COLO668 (cell line): ENCODE measurements around the gene SPATA25.
"Not testable (repeated sequence)": the region's sequence is repeated elsewhere in the genome, so short reads cannot be mapped to it uniquely, and the experiment has no call there.

Experiments
- DNase-seq: peaks from one replicate; lab custom pipeline; 2025; ENCODE audit not compliant: unreplicated experiment; lab: John Stamatoyannopoulos, UW

SPATA25 gene

GRCh38 chr20:45917790-45918141 is 30.3 kb upstream of the SPATA25 start:
- DNase-seq: no peak

GRCh38 chr20:45913116-45913515 is 25.7 kb upstream of the SPATA25 start:
- no peak for DNase-seq

- DNase-seq: no peak
Observed at GRCh38 chr20:45912344-45912682, 24.9 kb upstream of the SPATA25 start.

GRCh38 chr20:45911486-45912343 is 24.3 kb upstream of the SPATA25 start, which contains the start of gene PLTP:
PLTP (minus strand) TSS chr20:45912155; CDS start chr20:45911452, 703 bp downstream.
- no peak for DNase-seq

GRCh38 chr20:45910670-45911485 is 23.5 kb upstream of the SPATA25 start:
- DNase-seq: peak; percentile 10

GRCh38 chr20:45909817-45910669 is 22.6 kb upstream of the SPATA25 start:
- no peak for DNase-seq

GRCh38 chr20:45909336-45909808 is 21.9 kb upstream of the SPATA25 start:
- DNase-seq: no peak

- no peak for DNase-seq
Observed at GRCh38 chr20:45908084-45908483, 20.7 kb upstream of the SPATA25 start.

- no peak for DNase-seq
Observed at GRCh38 chr20:45907219-45907948, 20.0 kb upstream of the SPATA25 start.

GRCh38 chr20:45905505-45906079 is 18.2 kb upstream of the SPATA25 start:
- DNase-seq: no peak

GRCh38 chr20:45904583-45905504 is 17.4 kb upstream of the SPATA25 start:
- no peak for DNase-seq

- DNase-seq: no peak
Observed at GRCh38 chr20:45902199-45902701, 14.8 kb upstream of the SPATA25 start.

GRCh38 chr20:45901332-45901731 is 13.9 kb upstream of the SPATA25 start:
- not testable (repeated sequence) for DNase-seq

GRCh38 chr20:45899046-45899835 is 11.8 kb upstream of the SPATA25 start:
- no peak for DNase-seq

GRCh38 chr20:45898285-45898684 is 10.9 kb upstream of the SPATA25 start:
- no peak for DNase-seq

GRCh38 chr20:45897692-45898091 is 10.3 kb upstream of the SPATA25 start:
- no peak for DNase-seq

- DNase-seq: no peak
Observed at GRCh38 chr20:45897289-45897688, 9.9 kb upstream of the SPATA25 start.

- no peak for DNase-seq
Observed at GRCh38 chr20:45896641-45897161, 9.3 kb upstream of the SPATA25 start.
